Stimulated activated CD8-positive, alpha-beta memory T cell treated with anti-CD3 and anti-CD28 coated beads, Interleukin-15, amount 100 ng/mL, for 48 hours (primary cell): ENCODE measurements around the gene KMT2C.
"Not testable (repeated sequence)": the region's sequence is repeated elsewhere in the genome, so short reads cannot be mapped to it uniquely, and the experiment has no call there.

Experiments
- DNase-seq, 2 donors: peaks; one replicate each; pipeline ENCODE4 v3.0.0-alpha.2; 2020; ENCODE audit warnings: low read depth in 2 of 2

KMT2C gene

GRCh38 chr7:152441810-152442209, 6.0 kb upstream of the KMT2C start:
- not testable (repeated sequence) for DNase-seq

GRCh38 chr7:152441168-152441567, 5.4 kb upstream of the KMT2C start:
- not testable (repeated sequence) for DNase-seq

GRCh38 chr7:152438017-152438416, 2.2 kb upstream of the KMT2C start:
- DNase-seq: not testable (repeated sequence)

- DNase-seq: not testable (repeated sequence)
These were observed 1.2 kb upstream of the KMT2C start for GRCh38 chr7:152436931-152437575.

- peak; percentile 80 to 85 for DNase-seq
These were observed 518 bp upstream of the KMT2C start for GRCh38 chr7:152436111-152436930.

- DNase-seq: peak; percentile 4 to 7
These were observed 1.1 kb downstream of the KMT2C start for GRCh38 chr7:152434511-152435383.

- DNase-seq: peak; percentile 37 to 44
These were observed 1.9 kb downstream of the KMT2C start for GRCh38 chr7:152433721-152434490.

- DNase-seq: not testable (repeated sequence)
These were observed 3.1 kb downstream of the KMT2C start for GRCh38 chr7:152432735-152433134.

- DNase-seq: no peak
These were observed 4.9 kb downstream of the KMT2C start for GRCh38 chr7:152430854-152431253.

GRCh38 chr7:152430118-152430517, 5.7 kb downstream of the KMT2C start:
- DNase-seq: not testable (repeated sequence)

- no peak for DNase-seq
These were observed 11.3 kb downstream of the KMT2C start for GRCh38 chr7:152424348-152425108.

GRCh38 chr7:152423991-152424347, 11.8 kb downstream of the KMT2C start:
- DNase-seq: no peak

GRCh38 chr7:152423171-152423570, 12.6 kb downstream of the KMT2C start:
- not testable (repeated sequence) for DNase-seq

- DNase-seq: not testable (repeated sequence)
These were observed 14.9 kb downstream of the KMT2C start for GRCh38 chr7:152420950-152421349.

GRCh38 chr7:152419473-152420429, 16.1 kb downstream of the KMT2C start:
- no peak for DNase-seq

GRCh38 chr7:152414779-152415178, 21.0 kb downstream of the KMT2C start:
- DNase-seq: no peak

GRCh38 chr7:152411389-152411788, 24.4 kb downstream of the KMT2C start:
- no peak for DNase-seq

- DNase-seq: no peak
These were observed 29.3 kb downstream of the KMT2C start for GRCh38 chr7:152406491-152406890.

- not testable (repeated sequence) for DNase-seq
These were observed 29.8 kb downstream of the KMT2C start for GRCh38 chr7:152406030-152406429.
